Right forelimb (tissue), 1 donor: ENCODE measurements around the gene BUB1.
"Not testable (repeated sequence)": the region's sequence is repeated elsewhere in the genome, so short reads cannot be mapped to it uniquely, and the experiment has no call there.

Experiments
- DNase-seq: peaks from one replicate; pipeline ENCODE4 v3.0.0-alpha.2; 2018

The BUB1 gene

GRCh38 chr2:110690083-110690965, 12.5 kb upstream of the BUB1 start:
- no peak for DNase-seq

GRCh38 chr2:110688594-110689091, 10.8 kb upstream of the BUB1 start:
- no peak for DNase-seq

GRCh38 chr2:110687775-110688484, 10.1 kb upstream of the BUB1 start:
- DNase-seq = not testable (repeated sequence)

DNA sequence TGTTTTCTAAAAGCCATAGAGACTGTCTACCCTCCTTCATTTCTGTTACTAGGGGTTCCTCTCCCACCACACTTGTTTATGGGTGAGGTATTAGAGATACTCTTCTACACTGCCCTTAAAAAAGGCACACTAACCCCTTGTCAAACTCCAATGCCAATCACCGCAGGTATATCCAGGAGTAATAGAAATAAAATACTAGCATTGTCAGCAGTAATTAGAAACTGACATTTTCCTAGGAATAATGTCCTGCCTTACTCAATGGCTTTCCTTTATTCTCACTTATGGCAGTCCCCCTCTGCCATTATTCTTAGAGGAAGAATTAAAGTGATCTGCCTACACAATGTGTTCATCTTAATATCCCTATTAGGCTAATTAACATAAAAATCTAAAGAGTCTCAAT, 5.0 kb upstream of the BUB1 start:
- DNase-seq = no peak

- DNase-seq = no peak
These were observed 4.4 kb upstream of the BUB1 start for GRCh38 chr2:110682267-110682666.

GRCh38 chr2:110680709-110681108, 2.8 kb upstream of the BUB1 start:
- DNase-seq = no peak

- DNase-seq = no peak
These were observed 2.0 kb upstream of the BUB1 start for GRCh38 chr2:110679865-110680264.

GRCh38 chr2:110679337-110679707, 1.5 kb upstream of the BUB1 start:
- DNase-seq = no peak

- peak; percentile 70 for DNase-seq
These were observed 834 bp upstream of the BUB1 start for GRCh38 chr2:110678457-110679336.

- DNase-seq = no peak
These were observed 783 bp downstream of the BUB1 start for GRCh38 chr2:110677080-110677479.

DNA sequence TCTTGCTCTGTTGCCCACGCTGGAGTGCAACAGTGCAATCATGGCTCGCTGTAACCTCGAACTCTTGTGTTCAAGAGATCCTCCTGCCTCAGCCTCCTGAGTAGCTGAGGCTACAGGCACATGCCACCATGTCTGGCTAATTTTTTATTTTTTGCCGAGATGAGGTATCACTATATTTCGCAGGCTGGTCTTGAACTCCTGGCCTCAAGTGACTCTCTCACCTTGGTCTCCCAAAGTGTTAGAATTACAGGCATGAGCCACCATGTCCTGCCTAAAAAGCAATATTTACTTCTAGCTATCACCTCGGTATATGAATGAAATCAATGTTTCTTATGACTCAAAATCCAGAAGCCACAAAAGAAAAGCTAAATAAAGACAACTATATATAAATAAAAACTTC, 2.2 kb downstream of the BUB1 start:
- DNase-seq = no peak

DNA sequence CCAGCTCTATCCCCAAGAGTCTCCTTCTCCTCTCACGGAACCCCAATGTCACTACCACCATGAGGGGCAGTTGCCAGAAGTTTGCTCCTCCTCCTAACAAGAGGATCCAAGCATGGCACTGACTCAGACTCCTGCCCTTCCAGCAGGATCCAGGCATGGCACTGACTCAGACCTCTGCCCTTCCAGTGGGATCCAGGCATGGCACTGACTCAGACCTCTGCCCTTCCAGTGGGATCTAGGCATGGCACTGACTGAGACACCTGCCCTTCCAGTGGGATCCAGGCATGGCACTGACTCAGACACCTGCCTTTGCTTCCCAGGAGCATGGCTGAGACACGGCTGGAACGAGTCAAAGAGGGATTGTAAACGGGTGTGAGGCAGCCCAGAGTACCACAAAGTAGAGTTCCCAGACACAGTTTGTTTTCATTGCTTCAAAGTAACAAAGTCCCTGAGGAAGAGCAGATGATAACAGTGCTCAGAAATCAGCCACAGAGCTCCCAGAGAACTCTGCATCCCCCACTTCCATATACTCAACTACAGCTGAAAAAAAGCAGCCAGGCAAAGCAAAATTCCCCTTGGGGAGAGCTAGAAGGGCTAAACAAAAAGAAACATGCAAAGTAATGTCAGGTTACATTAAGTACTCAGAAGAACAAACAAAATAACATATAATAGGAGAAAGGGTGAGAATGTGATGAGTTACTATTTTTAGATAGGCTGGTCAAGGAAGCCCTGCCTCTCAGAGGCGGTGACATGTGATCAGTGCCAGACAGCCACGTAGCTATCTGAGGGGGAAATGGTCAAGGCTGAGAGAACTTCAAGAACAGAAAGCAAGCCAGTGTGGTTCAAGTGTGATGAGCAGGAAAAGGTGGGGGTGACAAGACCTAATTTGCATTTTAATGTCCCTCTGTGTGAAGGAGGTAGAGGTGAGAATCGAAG, 3.0 kb downstream of the BUB1 start:
- no peak for DNase-seq

- no peak for DNase-seq
These were observed 4.7 kb downstream of the BUB1 start for GRCh38 chr2:110673201-110673600.

GRCh38 chr2:110670826-110671225, 7.0 kb downstream of the BUB1 start:
- DNase-seq = no peak

- DNase-seq = no peak
These were observed 8.8 kb downstream of the BUB1 start for GRCh38 chr2:110669079-110669478.

DNA sequence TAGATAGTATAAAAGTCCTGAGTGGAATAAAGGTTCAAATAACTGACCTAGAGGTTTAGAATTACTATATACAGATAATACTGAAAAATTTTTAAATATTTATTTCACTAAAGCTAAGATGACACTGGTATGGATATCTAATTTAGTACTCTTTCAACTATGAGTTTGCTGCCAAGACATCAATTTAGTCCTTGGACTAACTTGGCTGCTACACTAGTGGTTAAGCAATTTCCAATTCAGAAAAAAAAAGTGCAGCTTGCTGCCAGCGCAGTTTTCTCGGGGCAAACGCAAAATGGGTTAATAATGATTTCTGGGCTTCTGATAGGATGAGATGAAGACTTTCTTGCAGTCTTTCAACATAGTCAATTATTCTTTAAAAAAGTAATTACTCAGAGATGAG, 10.8 kb downstream of the BUB1 start:
- no peak for DNase-seq

DNA sequence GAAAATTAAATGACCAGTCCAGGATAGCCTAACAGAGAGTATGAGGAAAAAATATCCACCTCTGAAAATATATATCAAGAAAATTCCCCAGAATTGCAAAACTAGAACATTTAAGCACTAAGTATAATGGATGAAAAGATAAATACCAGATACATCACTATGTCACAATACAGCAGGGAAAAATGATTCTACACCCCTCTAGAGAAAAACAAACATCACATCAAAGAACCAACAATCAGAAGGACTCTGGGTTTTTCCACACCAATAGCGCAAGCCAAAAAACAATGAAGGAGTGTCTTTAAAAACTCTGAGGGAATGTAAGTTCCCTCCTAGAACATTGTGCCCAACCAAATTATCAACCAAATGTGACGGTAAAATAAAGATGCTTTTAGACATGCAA, 13.7 kb downstream of the BUB1 start:
- no peak for DNase-seq

GRCh38 chr2:110662560-110662959, 15.3 kb downstream of the BUB1 start:
- no peak for DNase-seq

DNA sequence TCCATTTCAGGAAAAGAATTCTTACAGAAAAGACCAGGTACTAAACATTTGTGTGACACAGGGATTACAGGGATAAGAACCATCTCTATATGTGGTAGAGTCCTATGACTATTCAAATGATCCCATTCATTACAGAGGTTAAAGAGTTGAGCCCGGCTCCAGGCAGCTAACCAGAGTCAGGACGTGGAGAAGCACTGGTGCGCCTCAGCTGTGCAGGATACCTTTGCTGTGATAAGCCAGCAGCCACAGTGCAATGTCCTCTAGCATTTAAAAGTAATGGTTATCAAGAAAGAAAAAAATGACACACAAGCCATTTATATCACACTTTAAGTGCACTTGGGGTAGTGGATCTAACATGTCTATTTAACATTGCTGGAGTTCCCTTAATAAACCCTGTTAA, 17.3 kb downstream of the BUB1 start:
- DNase-seq = no peak

DNA sequence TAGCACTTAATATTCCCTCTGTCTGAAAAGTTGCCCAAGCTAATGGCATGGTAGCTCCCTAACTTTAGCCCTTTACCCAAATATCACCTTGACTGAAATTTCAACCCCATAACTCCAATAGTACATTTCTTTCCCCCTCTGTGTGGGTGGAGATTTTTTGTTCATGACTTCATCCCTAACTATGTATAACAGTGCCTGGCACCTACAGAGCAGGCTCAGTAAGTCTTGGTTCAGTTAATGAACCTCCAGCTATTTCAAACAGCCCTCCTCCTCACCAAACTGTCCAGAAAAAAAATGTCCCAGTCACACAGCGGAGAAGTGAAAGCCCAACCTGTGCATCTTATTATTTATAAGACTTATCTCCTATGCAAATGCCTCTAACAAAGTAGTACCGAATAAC, 18.6 kb downstream of the BUB1 start:
- DNase-seq = no peak

GRCh38 chr2:110657724-110658305, 20.0 kb downstream of the BUB1 start:
- DNase-seq = no peak

GRCh38 chr2:110655701-110656100, 22.2 kb downstream of the BUB1 start:
- no peak for DNase-seq
